GM12875 (cell line): ENCODE measurements around the gene SLC17A8.

Source experiments
- H3K4me3 ChIP-seq: one replicate; pipeline ENCODE4 v1.5.1; 2011; ENCODE audit warnings: low read depth, low read length, control low read depth
- CTCF ChIP-seq: IDR thresholded peaks from 2 replicates; pipeline ENCODE4 v1.5.1; 2011; ENCODE audit warnings: low read depth, mild to moderate bottlenecking, control low read depth, inconsistent platforms, low read length, moderate library complexity, borderline replicate concordance; ENCODE audit not compliant: insufficient read depth

SLC17A8 gene

GRCh38 chr12:100439797-100440196 lies 82.9 kb downstream of the SLC17A8 start:
- no peak for TF ChIP-seq CTCF
- no peak overlapping the region for H3K4me3 ChIP-seq

GRCh38 chr12:100442403-100442802 lies 85.5 kb downstream of the SLC17A8 start:
- no peak for TF ChIP-seq CTCF
- H3K4me3 ChIP-seq: no peak overlapping the region

- TF ChIP-seq CTCF: no peak
- no peak overlapping the region for H3K4me3 ChIP-seq
Observed at GRCh38 chr12:100443434-100443833, 86.6 kb downstream of the SLC17A8 start.

- no peak for TF ChIP-seq CTCF
- no peak overlapping the region for H3K4me3 ChIP-seq
Observed at GRCh38 chr12:100445081-100445481, 88.2 kb downstream of the SLC17A8 start.

DNA sequence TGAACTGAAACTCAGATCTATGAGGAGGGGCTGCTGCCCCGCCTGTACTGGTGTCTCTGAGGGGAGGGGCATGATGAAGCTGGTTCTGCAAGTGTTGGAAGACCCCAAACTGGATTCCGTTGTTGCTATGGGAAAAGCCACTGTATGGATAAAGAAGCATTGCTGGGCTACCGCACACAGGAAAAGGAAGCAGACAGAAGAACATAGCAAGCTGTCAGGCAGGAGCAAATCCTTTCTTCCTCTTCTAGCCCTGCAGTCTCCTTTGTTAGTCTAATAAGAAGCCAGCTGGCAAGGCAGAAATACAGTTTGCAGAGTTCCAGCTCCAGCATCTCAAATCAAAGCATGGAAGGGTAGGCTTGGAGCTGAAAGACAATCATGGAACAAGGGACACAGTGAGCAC lies 90.5 kb downstream of the SLC17A8 start:
- TF ChIP-seq CTCF: no peak

GRCh38 chr12:100448656-100449055 lies 91.8 kb downstream of the SLC17A8 start:
- no peak overlapping the region for H3K4me3 ChIP-seq
- TF ChIP-seq CTCF: no peak

More for the DNA sequence above, 90.5 kb downstream of the SLC17A8 start:
- H3K4me3 ChIP-seq: no peak overlapping the region

- no peak for TF ChIP-seq CTCF
Observed at GRCh38 chr12:100450735-100451134, 93.9 kb downstream of the SLC17A8 start.

More at GRCh38 chr12:100450735-100451134, 93.9 kb downstream of the SLC17A8 start:
- H3K4me3 ChIP-seq: no peak overlapping the region
